GM06990 (cell line): Measurements from ENCODE around the gene DENND5B.

Experiments
- DNase-seq: peaks from one replicate; pipeline ENCODE4 v3.0.0-alpha.2; 2011; ENCODE audit not compliant: insufficient read length; ENCODE audit errors: extremely low read depth
- H3K27me3 ChIP-seq: replicated peaks from 2 replicates; pipeline ENCODE4 v1.6.0; 2011; ENCODE audit warnings: low read length; ENCODE audit not compliant: control insufficient read depth, insufficient read depth
- H3K36me3 ChIP-seq: 2 replicates; pipeline ENCODE4 v1.5.1; 2011; ENCODE audit warnings: low read length; ENCODE audit not compliant: control insufficient read depth, insufficient read depth
- H3K4me3 ChIP-seq: replicated peaks from 2 replicates; pipeline ENCODE4 v1.5.1; 2011; ENCODE audit warnings: low read depth, mild to moderate bottlenecking, control low read depth, low read length
- TF ChIP-seq, protein P1 (sequence below): IDR thresholded peaks from 2 replicates; pipeline ENCODE4 v1.5.1; 2011; ENCODE audit warnings: low read length, control low read depth, mild to moderate bottlenecking, inconsistent platforms; ENCODE audit not compliant: insufficient read depth, poor library complexity, severe bottlenecking

Gene DENND5B

DNA sequence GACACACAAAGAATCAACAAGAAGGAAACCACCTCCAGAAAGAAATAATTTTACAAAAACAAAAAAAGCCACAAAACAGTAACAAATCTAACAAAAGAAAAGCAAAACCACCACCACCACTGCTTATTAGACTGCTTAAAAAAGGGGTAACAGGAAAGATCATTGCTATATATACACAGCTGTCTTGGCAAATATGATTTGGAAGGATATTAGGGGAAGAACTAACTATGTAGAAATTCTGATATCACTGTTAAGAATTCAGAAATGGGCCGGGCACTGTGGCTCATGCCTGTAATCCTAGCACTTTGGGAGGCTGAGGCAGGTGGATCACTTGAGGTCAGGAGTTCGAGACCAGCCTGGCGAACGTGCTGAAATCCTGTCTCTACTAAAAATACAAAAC, 92.5 kb downstream of the DENND5B start:
- H3K27me3 ChIP-seq: no peaks in the 10 kb centered on the region
- DNase-seq: no peak

DNA sequence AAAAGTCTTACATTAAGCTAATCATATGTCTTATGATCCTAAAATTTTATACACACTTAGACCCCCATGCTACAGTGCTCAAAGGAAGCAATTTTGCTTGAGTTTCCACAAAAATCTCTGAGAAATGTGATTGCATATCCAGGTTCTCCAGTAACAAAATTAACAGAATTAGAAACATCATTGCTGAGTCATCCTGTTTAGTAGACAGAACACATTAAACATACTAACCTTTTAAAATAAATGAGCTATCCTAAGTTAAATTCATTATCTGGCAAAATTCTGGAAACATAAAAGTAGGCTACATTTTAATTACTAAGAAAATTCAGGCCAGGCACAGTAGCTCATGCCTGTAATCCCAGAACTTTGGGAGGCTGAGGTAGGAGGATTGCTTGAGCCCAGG, 94.7 kb downstream of the DENND5B start:
- TF ChIP-seq, protein P1, sequence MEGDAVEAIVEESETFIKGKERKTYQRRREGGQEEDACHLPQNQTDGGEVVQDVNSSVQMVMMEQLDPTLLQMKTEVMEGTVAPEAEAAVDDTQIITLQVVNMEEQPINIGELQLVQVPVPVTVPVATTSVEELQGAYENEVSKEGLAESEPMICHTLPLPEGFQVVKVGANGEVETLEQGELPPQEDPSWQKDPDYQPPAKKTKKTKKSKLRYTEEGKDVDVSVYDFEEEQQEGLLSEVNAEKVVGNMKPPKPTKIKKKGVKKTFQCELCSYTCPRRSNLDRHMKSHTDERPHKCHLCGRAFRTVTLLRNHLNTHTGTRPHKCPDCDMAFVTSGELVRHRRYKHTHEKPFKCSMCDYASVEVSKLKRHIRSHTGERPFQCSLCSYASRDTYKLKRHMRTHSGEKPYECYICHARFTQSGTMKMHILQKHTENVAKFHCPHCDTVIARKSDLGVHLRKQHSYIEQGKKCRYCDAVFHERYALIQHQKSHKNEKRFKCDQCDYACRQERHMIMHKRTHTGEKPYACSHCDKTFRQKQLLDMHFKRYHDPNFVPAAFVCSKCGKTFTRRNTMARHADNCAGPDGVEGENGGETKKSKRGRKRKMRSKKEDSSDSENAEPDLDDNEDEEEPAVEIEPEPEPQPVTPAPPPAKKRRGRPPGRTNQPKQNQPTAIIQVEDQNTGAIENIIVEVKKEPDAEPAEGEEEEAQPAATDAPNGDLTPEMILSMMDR: no peak
- Histone ChIP-seq H3K27me3 (no peaks in the 10 kb centered on the region), H3K4me3 (no peak overlapping the region), H3K36me3 (0 out of 2 replicates have a peak, but pooled peaks cover 2% of the 10 kb centered on the region)
- no peak for DNase-seq

More for the DNA sequence above, 92.5 kb downstream of the DENND5B start:
- Histone ChIP-seq H3K36me3 (0 out of 2 replicates have a peak, but pooled peaks cover 2% of the 10 kb centered on the region), H3K4me3 (no peak overlapping the region)
- TF ChIP-seq, protein P1: no peak

DNA sequence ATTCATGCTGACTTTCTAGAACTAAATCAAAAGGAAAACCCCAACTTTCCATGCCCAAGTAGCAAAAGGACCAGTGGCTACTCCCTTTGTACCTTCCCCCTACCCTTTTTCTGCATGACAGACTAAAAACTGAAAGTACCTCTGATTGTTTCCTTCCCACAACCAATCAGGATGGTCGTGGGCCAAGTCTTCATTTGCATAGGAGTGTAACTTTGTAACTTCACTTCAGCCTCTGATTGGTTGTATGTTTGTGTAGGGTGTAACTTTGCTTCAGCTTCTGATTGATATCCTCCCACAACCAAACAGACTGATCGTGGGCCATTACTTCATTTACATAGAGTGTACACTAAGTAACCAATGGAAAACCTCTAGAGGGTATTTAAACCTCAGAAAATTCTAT, 96.5 kb downstream of the DENND5B start:
- DNase-seq: no peak
- TF ChIP-seq, protein P1: no peak
- H3K27me3 ChIP-seq: no peaks in the 10 kb centered on the region
- H3K4me3 ChIP-seq: no peak overlapping the region
- peaks cover 2% of the 10 kb centered on the region; the same call in 1 of the 2 replicates for H3K36me3 ChIP-seq

DNA sequence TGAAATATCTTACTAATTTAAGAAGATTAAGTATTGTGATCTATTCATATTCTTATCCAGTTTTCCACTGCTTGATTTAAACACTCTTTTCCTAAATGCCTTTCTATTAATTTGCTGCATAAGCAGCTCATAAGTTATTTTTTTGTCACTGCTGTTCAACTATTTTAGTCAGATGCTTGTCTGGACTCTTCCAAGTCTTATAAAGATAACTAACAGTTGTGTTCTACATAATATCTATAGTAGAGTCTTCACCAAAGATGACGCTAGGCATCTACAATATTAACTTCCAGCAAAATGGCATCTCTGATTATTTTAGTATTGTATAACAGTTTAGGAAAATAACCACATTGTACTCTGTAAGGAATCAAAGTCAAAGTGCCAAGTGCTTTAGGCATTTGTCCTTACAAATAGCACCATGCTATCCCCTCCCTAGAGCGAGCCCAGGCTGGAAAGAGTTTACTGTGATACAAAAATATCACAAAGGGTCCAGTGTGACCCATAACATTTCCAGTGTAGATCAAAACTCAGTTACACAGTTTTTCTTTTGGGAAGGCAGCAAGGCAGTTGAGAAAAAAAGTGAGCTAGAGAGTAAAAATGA, 98.2 kb downstream of the DENND5B start:
- no peak for DNase-seq
- Histone ChIP-seq H3K36me3 (peaks cover 2% of the 10 kb centered on the region; the same call in 1 of the 2 replicates), H3K4me3 (no peak overlapping the region), H3K27me3 (no peaks in the 10 kb centered on the region)
- TF ChIP-seq, protein P1: no peak

DNA sequence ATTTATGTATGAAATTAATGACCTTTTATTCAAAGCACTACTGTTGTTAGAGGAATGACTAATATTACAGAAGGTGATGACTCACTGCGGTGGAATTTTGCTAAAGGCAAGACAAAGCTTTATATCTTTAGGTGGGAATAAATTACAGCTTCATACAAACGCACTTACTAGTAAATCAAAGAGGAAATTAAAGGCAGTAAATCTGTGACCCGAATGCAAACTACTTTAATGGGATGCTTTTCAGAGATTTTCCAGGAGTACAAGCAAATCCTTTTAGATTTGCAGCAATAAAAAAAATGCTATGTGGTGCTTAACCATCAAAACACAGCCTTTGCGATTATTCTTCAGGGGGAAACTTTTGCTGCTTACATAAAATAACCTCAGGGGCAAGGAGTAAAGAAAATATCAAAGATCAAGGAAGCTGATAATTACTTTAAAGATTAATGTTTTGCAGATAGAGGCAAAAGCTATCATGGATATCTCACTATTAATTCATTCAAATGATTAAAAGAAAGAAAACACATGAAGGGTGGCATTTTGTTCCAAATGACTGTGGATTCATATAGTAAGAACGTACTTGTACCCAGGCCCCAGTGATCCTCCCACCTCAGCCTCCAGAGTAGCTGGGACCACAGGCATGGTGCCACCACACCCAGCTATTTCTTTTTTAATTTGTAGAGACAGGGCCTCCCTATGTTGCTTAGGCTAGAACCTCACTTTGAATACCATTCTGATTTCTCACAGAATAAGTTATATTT, 98.9 kb downstream of the DENND5B start:
- no peak overlapping the region for H3K4me3 ChIP-seq
- TF ChIP-seq, protein P1: no peak
- H3K27me3 ChIP-seq: no peaks in the 10 kb centered on the region
- H3K36me3 ChIP-seq: peaks cover 2% of the 10 kb centered on the region; the same call in 1 of the 2 replicates
- no peak for DNase-seq
